H9 (cell line): ENCODE measurements around the gene GAS1. TPM values are rescaled to one million over a fixed set of nuclear protein-coding genes. Genes with fewer than 3 reads are reported as not detected.

ENCODE experiments used
- DNase-seq: peaks from one replicate; pipeline ENCODE4 v3.0.0-alpha.2; 2017
- H2AFZ ChIP-seq: one replicate; pipeline ENCODE4 v1.6.1; 2013; ENCODE audit warnings: mild to moderate bottlenecking, low read length, control low read depth, moderate library complexity
- H2AK5ac ChIP-seq: 2 replicates; pipeline ENCODE4 v1.6.1; 2013; ENCODE audit warnings: low read length, control low read depth, mixed read lengths; ENCODE audit not compliant: insufficient read length
- H2BK120ac ChIP-seq: one replicate; pipeline ENCODE4 v1.6.1; 2013; ENCODE audit warnings: low read depth, mild to moderate bottlenecking, low read length, control low read depth, inconsistent platforms; ENCODE audit not compliant: poor library complexity, severe bottlenecking
- H2BK12ac ChIP-seq: 2 replicates; pipeline ENCODE4 v1.6.1; 2013; ENCODE audit warnings: low read length, control low read depth, mixed read lengths, low read depth; ENCODE audit not compliant: insufficient read length
- H2BK15ac ChIP-seq: 2 replicates; pipeline ENCODE4 v1.6.1; 2013; ENCODE audit warnings: low read depth, low read length, control low read depth
- H2BK20ac ChIP-seq: one replicate; pipeline ENCODE4 v1.6.1; 2013; ENCODE audit warnings: low read depth, mild to moderate bottlenecking, low read length, control low read depth, inconsistent platforms; ENCODE audit not compliant: poor library complexity, severe bottlenecking
- H2BK5ac ChIP-seq: 2 replicates; pipeline ENCODE4 v1.6.1; 2013; ENCODE audit warnings: low read length, control low read depth, mixed read lengths; ENCODE audit not compliant: insufficient read length
- H3K14ac ChIP-seq: 2 replicates; pipeline ENCODE4 v1.6.1; 2013; ENCODE audit warnings: low read length, control low read depth; ENCODE audit not compliant: insufficient read depth
- H3K18ac ChIP-seq: 2 replicates; pipeline ENCODE4 v1.6.1; 2013; ENCODE audit warnings: low read depth, mild to moderate bottlenecking, mixed read lengths, low read length, control low read depth; ENCODE audit not compliant: insufficient read length
- H3K23ac ChIP-seq: 2 replicates; pipeline ENCODE4 v1.6.1; 2013; ENCODE audit warnings: low read length, control low read depth, mixed read lengths, low read depth; ENCODE audit not compliant: insufficient read length
- H3K23me2 ChIP-seq: 2 replicates; pipeline ENCODE4 v1.6.1; 2013; ENCODE audit warnings: low read depth, mild to moderate bottlenecking, mixed read lengths, low read length, control low read depth; ENCODE audit not compliant: insufficient read length, poor library complexity, severe bottlenecking
- H3K27ac ChIP-seq: 2 replicates; pipeline ENCODE4 v1.5.1; 2013; ENCODE audit warnings: low read length, control low read depth, mixed read lengths, low read depth; ENCODE audit not compliant: insufficient read length
- H3K27me3 ChIP-seq: 2 replicates; pipeline ENCODE4 v1.6.1; 2013; ENCODE audit warnings: low read length, control low read depth, inconsistent platforms; ENCODE audit not compliant: insufficient read depth
- H3K4ac ChIP-seq: 2 replicates; pipeline ENCODE4 v1.6.1; 2013; ENCODE audit warnings: low read depth, mild to moderate bottlenecking, control low read depth, inconsistent platforms, low read length, moderate library complexity
- H3K4me1 ChIP-seq: 2 replicates; pipeline ENCODE4 v1.6.1; 2013; ENCODE audit warnings: low read length, control low read depth, inconsistent platforms; ENCODE audit not compliant: insufficient read depth
- H3K4me2 ChIP-seq: 2 replicates; pipeline ENCODE4 v1.6.1; 2013; ENCODE audit warnings: low read length, control low read depth, mixed read lengths; ENCODE audit not compliant: insufficient read length, insufficient read depth
- H3K56ac ChIP-seq: 2 replicates; pipeline ENCODE4 v1.6.1; 2013; ENCODE audit warnings: low read depth, mild to moderate bottlenecking, mixed read lengths, low read length, control low read depth; ENCODE audit not compliant: insufficient read length
- H3K79me1 ChIP-seq: 2 replicates; pipeline ENCODE4 v1.6.1; 2013; ENCODE audit warnings: low read depth, mild to moderate bottlenecking, moderate library complexity, low read length, control low read depth, inconsistent platforms; ENCODE audit not compliant: insufficient read depth, poor library complexity, severe bottlenecking
- H3K79me2 ChIP-seq: 2 replicates; pipeline ENCODE4 v1.6.1; 2013; ENCODE audit warnings: low read length, control low read depth, inconsistent platforms; ENCODE audit not compliant: insufficient read depth
- H3K9ac ChIP-seq: 2 replicates; pipeline ENCODE4 v1.6.1; 2013; ENCODE audit warnings: low read length, control low read depth, mixed read lengths; ENCODE audit not compliant: insufficient read length; ENCODE audit errors: extremely low read depth
- H3K9me3 ChIP-seq: one replicate; pipeline ENCODE4 v1.6.1; 2013; ENCODE audit warnings: low read depth, low read length, inconsistent platforms; ENCODE audit not compliant: control insufficient read depth
- H3T11ph ChIP-seq: one replicate; pipeline ENCODE4 v1.6.1; 2013; ENCODE audit warnings: mild to moderate bottlenecking, low read length, control low read depth, inconsistent platforms
- H4K20me1 ChIP-seq: one replicate; pipeline ENCODE4 v1.6.1; 2013; ENCODE audit not compliant: control insufficient read depth, insufficient read length, insufficient read depth
- H4K5ac ChIP-seq: 2 replicates; pipeline ENCODE4 v1.6.1; 2013; ENCODE audit warnings: low read depth, mild to moderate bottlenecking, mixed read lengths, low read length, control low read depth; ENCODE audit not compliant: insufficient read length
- H4K8ac ChIP-seq: replicated peaks from 2 replicates; pipeline ENCODE4 v1.6.1; 2013; ENCODE audit warnings: low read length, control low read depth, mixed read lengths, low read depth; ENCODE audit not compliant: insufficient read length
- H4K91ac ChIP-seq: 2 replicates; pipeline ENCODE4 v1.6.1; 2013; ENCODE audit warnings: low read depth, mild to moderate bottlenecking, moderate library complexity, mixed read lengths, low read length, control low read depth; ENCODE audit not compliant: insufficient read length
- H3K27ac Mint-ChIP-seq, 3 experiments: 2 replicates in 2 of 3; 3 replicates in 1 of 3; pipeline ENCODE4 v1.8.0; 2020 to 2021; ENCODE audit warnings: mixed read lengths in 3 of 3, mild to moderate bottlenecking in 1 of 3, moderate library complexity in 1 of 3
- H3K27me3 Mint-ChIP-seq: 2 replicates; pipeline ENCODE4 v1.8.0; 2021; ENCODE audit warnings: low read depth, mild to moderate bottlenecking, moderate library complexity, mixed read lengths
- H3K36me3 Mint-ChIP-seq, 3 experiments: 2 replicates in 2 of 3; 3 replicates in 1 of 3; pipeline ENCODE4 v1.8.0; 2020 to 2021; ENCODE audit warnings: low read depth in 3 of 3, mixed read lengths in 3 of 3; ENCODE audit not compliant: insufficient read depth in 1 of 3
- H3K4me1 Mint-ChIP-seq, 2 experiments: 2 replicates each; pipeline ENCODE4 v1.8.0; 2020; ENCODE audit warnings: mixed read lengths in 2 of 2
- H3K4me3 Mint-ChIP-seq, 2 experiments: 2 replicates in 1 of 2; 3 replicates in 1 of 2; pipeline ENCODE4 v1.8.0; 2020 to 2021; ENCODE audit warnings: mild to moderate bottlenecking in 2 of 2, mixed read lengths in 2 of 2, moderate library complexity in 1 of 2
- H3K9me3 Mint-ChIP-seq, 2 experiments: 2 replicates in 1 of 2; 3 replicates in 1 of 2; pipeline ENCODE4 v1.8.0; 2020; ENCODE audit warnings: mild to moderate bottlenecking in 2 of 2, mixed read lengths in 2 of 2, moderate library complexity in 1 of 2
- CTCF ChIP-seq: fragments of 200-600 bp; sonication (generic); conservative IDR thresholded peaks from 3 replicates; pipeline ENCODE4 v1.8.0; 2021; ENCODE audit warnings: antibody characterized with exemption, mild to moderate bottlenecking
- WGBS: extraction: QIAGEN DNeasy Blood & Tissue Kit; methylation state at CpG from one replicate; pipeline ENCODE4 v1.1.7; 2013; ENCODE audit warnings: missing lambda C conversion rate, low lambda C conversion rate, mixed read lengths; ENCODE audit not compliant: insufficient read length; ENCODE audit errors: extremely low coverage; 5-methylcytosine and 5-hydroxymethylcytosine counted together
- total RNA-seq: library from RNA; stranded (reverse); gene quantifications from 2 replicates; pipeline ENCODE4 v1.2.1, GENCODE V29; 2021

GAS1 gene
- total RNA-seq, 1 experiment from 2014 or later: 2.3 TPM

GRCh38 chr9:86946201-86947145 is 833 bp downstream of the GAS1 start:
- H3T11ph ChIP-seq: no peak overlapping the region
- no peak overlapping the region for H2AK5ac ChIP-seq
- H3K27me3 ChIP-seq: peaks cover 33% of the 10 kb centered on the region; the same call in 1 of the 2 replicates
- H3K14ac ChIP-seq: peak overlapping the region; percentile 17
- no peak overlapping the region for H4K5ac ChIP-seq
- no peak overlapping the region for H2BK15ac ChIP-seq
- no peak overlapping the region for H3K27ac ChIP-seq
- Mint-ChIP-seq H3K9me3 (peaks cover 7 to 14% of the 10 kb centered on the region in 2 experiments), H3K4me3 (peak overlapping the region; percentile 66 to 83), H3K4me1 (peaks cover 51 to 53% of the 10 kb centered on the region in 2 experiments), H3K27ac (no peak overlapping the region), H3K36me3 (peaks cover 0 to 15% (median 10%) of the 10 kb centered on the region in 3 experiments; a peak in 5 of 7 replicates), H3K27me3 (peaks cover 72% of the 10 kb centered on the region)
- H3K4me2 ChIP-seq: peak overlapping the region; percentile 69
- no peak overlapping the region for H2BK12ac ChIP-seq
- H4K20me1 ChIP-seq: no peaks in the 10 kb centered on the region
- peak overlapping the region; percentile 15 for H3K18ac ChIP-seq
- no peak overlapping the region for H3K9ac ChIP-seq
- no peak overlapping the region for H4K8ac ChIP-seq
- H2BK20ac ChIP-seq: no peak overlapping the region
- no peak overlapping the region for H3K23ac ChIP-seq
- H3K79me1 ChIP-seq: no peaks in the 10 kb centered on the region
- no peak for TF ChIP-seq CTCF
- no peak overlapping the region for H4K91ac ChIP-seq
- H3K56ac ChIP-seq: no peak overlapping the region
- peaks cover 27% of the 10 kb centered on the region for H3K23me2 ChIP-seq
- peaks cover 6% of the 10 kb centered on the region; the same call in 1 of the 2 replicates for H3K4me1 ChIP-seq
- H2BK5ac ChIP-seq: no peak overlapping the region
- no peaks in the 10 kb centered on the region for H3K79me2 ChIP-seq
- no peak overlapping the region for H2BK120ac ChIP-seq
- DNase-seq: peak; percentile 66
- H3K4ac ChIP-seq: no peak overlapping the region
- H2AFZ ChIP-seq: no peak overlapping the region
- no CpG with 5 or more reads among the region's 125 CpGs for WGBS
- H3K9me3 ChIP-seq: no peaks in the 10 kb centered on the region
